Naive thymus-derived CD8-positive, alpha-beta T cell (primary cell): ENCODE results near the gene KIAA1671. TPM values are rescaled to one million over a fixed set of nuclear protein-coding genes. Genes with fewer than 3 reads are reported as not detected.

ENCODE experiments used
- ATAC-seq, 2 donors: fragments of 150-1000 bp; cut with Tn5 transposase in 1 of 2; sonication (Bioruptor Pico), chemical (Tn5 transposase) in 1 of 2; 1 replicate in 1 of 2; 2 replicates in 1 of 2; pipeline ENCODE4 v1.10.0; 2021; ENCODE audit warnings: mild to moderate bottlenecking in 2 of 2, moderate library complexity in 2 of 2
- POLR2A ChIA-PET: fragments of 350-600 bp; sonication (Branson Sonifier 250); formaldehyde crosslinking; loops from one replicate; lab custom pipeline; 2021; ENCODE audit warnings: antibody characterized with exemption; lab: Charles Lee
- DNase-seq, 10 donors: peaks; one replicate each; pipeline versions ENCODE4 v3.0.0 to v3.0.0-alpha.2; 2020 to 2022
- H3K27ac Mint-ChIP-seq, 10 donors: one replicate each; pipeline ENCODE4 v1.8.0; 2020 to 2022; ENCODE audit warnings: mild to moderate bottlenecking in 10 of 10, mixed read lengths in 10 of 10, moderate library complexity in 4 of 10, inconsistent platforms in 1 of 10
- H3K27me3 Mint-ChIP-seq, 5 donors: one replicate each; pipeline ENCODE4 v1.8.0; 2021 to 2022; ENCODE audit warnings: mixed read lengths in 5 of 5
- H3K36me3 Mint-ChIP-seq, 3 donors: one replicate each; pipeline ENCODE4 v1.8.0; 2020 to 2022; ENCODE audit warnings: mixed read lengths in 3 of 3, mild to moderate bottlenecking in 2 of 3, inconsistent platforms in 1 of 3
- H3K4me1 Mint-ChIP-seq, 4 donors: one replicate each; pipeline ENCODE4 v1.8.0; 2021 to 2022; ENCODE audit warnings: mixed read lengths in 4 of 4
- H3K4me3 Mint-ChIP-seq, 10 donors: one replicate each; pipeline ENCODE4 v1.8.0; 2020 to 2022; ENCODE audit warnings: mild to moderate bottlenecking in 10 of 10, mixed read lengths in 10 of 10, moderate library complexity in 6 of 10, inconsistent platforms in 1 of 10
- H3K9me3 Mint-ChIP-seq, 9 donors: one replicate each; pipeline ENCODE4 v1.8.0; 2020 to 2022; ENCODE audit warnings: mixed read lengths in 9 of 9, mild to moderate bottlenecking in 3 of 9, inconsistent platforms in 1 of 9, moderate library complexity in 1 of 9
- polyA plus RNA-seq, 3 donors: library from polyadenylated mRNA; unstranded; fragments of 300-500 nt; fragmentation: Illumina TruSeq; gene quantifications; one replicate each; pipeline ENCODE4 v1.2.3, GENCODE V29; 2021
- total RNA-seq, 8 experiments: library from RNA in 2 of 8; stranded (reverse) in 2 of 8; gene quantifications; one replicate each; pipeline ENCODE4 v1.2.3 and lab custom pipeline; 2021 to 2026

Gene KIAA1671
- total and polyA plus RNA-seq, 5 experiments from 2014 or later, result 0.33 to 5.2 (median 2.7) TPM

DNA sequence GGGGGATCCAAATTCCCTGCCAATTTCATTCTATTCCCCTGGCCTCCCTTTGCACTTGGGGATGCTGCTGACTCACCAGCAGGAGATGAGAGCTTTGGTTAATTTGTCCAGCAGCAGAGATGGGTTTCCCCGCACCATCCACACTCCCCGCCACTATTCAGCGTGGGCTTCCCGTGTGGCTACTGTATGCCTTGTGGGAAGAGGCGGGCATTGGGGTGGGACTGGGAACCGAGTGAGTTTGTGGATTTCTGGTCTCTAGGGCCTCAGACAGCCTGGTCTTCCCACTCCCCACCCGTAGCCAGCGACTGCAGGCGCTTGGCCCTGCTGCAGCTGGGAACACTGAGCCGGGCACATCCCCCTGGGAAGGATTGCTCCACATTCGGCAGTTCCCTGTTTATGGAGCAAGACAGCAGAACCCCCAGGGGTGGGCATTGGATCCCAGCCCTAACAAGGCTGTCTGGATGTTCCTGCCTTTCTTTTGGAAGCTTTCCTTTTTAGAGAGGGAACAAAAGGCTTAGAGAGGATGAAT is 23.4 kb downstream of the KIAA1671 start:
- Mint-ChIP-seq H3K4me3 (no peak overlapping the region), H3K36me3 (no peaks in the 10 kb centered on the region), H3K27ac (no peak overlapping the region), H3K4me1 (peaks cover 0 to 2% (median 0%) of the 10 kb centered on the region in 4 donors), H3K9me3 (no peaks in the 10 kb centered on the region), H3K27me3 (peaks cover 0 to 2% (median 0%) of the 10 kb centered on the region in 5 donors)
- no peak for ATAC-seq
- POLR2A ChIA-PET, result no interaction called here
- DNase-seq, result no peak

DNA sequence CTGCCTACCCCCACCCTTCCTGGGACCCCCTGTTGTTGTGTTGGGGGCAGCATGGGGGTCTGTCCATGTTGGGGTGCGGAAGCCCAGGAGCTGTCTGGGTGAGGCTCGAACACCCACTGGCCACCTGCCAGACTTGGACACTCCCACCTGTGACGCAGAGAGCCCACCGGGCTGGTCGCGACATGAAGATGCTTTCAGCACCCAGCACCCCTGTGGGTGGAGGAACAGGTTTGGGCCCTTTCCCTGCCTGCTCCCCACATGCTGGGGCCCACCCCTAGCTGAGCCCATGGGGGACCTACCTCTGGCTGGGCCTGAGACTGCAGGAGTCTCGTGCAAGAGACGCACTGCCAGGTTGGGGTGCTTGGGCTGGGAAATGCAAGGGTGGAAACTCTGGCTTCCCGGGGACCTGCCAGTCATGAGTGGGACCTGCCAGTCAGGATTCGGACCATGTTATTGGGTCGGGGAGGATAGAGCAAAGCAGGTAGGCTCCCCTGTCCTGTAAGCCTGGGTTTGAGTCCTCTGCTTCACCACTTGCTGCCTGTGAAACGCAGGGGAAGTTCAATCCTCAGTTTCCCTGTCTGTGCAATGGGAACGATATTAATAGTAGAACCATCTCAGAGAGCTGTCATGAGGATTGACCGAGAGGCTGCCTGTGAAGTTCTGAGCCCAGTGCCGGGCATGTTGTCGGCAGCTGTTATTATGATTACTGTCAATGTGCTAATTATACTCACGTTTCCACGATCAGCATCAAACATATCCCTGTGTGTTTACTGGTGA is 24.1 kb downstream of the KIAA1671 start:
- H3K36me3 Mint-ChIP-seq, result no peaks in the 10 kb centered on the region
- H3K4me1 Mint-ChIP-seq, result peaks cover 0 to 2% (median 0%) of the 10 kb centered on the region in 4 donors
- POLR2A ChIA-PET, result no interaction called here
- no peak overlapping the region for H3K4me3 Mint-ChIP-seq
- ATAC-seq, result no peak
- H3K27me3 Mint-ChIP-seq, result peaks cover 0 to 2% (median 0%) of the 10 kb centered on the region in 5 donors
- H3K9me3 Mint-ChIP-seq, result no peaks in the 10 kb centered on the region
- DNase-seq, result no peak
- no peak overlapping the region for H3K27ac Mint-ChIP-seq

DNA sequence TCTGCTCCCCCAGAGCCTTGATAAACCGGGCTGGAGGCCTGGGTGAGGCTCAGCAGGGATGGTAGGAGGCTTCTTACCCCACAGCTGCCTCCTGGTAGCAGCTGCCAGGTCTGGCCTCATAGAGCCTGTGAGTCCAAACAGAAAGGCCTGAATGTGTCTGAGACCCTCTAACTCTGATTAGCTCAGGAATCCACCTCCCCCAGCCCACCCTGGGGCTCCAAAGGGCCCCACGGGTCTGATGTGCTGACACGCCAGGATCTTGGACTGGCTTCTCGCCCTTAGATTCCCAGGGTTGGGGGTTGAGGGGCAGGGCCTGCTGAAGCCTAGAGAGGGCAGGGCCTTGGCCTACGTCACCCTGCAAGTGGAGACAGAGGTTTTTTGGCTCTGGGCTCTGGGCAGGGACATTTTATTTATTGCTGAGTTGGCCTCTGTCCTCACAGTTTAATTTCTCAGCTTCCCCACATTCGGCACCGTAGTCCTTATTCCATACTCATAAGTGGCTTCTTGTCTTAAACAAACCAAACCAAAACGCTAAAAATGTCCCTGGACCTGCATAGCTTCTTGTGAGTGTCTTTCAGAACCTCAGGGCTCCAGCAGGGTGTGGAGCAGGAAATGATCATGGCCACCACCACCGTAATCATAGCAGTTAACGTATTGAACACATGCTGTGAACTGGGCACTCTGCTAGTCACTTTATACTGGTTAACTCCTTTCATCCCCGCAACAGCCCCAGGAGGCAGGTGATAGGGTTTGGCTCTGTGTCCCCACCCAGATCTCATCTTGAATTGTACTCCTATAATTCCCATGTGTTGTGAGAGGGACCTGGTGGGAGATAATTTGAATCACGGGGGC is 25.1 kb downstream of the KIAA1671 start:
- peak overlapping the region in 1 of 10 donors; percentile 21 for H3K27ac Mint-ChIP-seq
- H3K27me3 Mint-ChIP-seq, result peaks cover 0 to 2% (median 0%) of the 10 kb centered on the region in 5 donors
- no peaks in the 10 kb centered on the region for H3K9me3 Mint-ChIP-seq
- DNase-seq (no peak), ATAC-seq (no peak)
- H3K4me3 Mint-ChIP-seq, result no peak overlapping the region
- POLR2A ChIA-PET, result no interaction called here
- H3K4me1 Mint-ChIP-seq, result peaks cover 0 to 2% (median 0%) of the 10 kb centered on the region in 4 donors
- no peaks in the 10 kb centered on the region for H3K36me3 Mint-ChIP-seq

DNA sequence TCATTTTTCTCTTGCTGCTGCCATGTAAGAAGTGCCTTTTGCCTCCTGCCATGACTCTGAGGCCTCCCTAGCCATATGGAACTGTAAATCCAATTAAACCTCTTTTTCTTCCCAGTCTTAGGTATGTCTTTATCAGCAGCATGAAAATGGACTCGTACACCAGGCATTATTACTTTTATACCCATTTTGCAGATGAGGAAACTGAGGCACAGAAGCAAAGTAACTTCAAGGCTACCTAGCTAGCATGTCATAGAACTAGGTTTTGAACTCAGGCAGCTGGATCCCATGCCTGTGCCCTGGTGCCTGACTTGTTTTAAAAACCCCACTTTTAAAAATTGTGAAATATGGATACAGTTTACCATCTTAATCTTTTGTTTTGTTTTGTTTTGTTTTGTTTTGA is 25.8 kb downstream of the KIAA1671 start:
- peaks cover 0 to 2% (median 0%) of the 10 kb centered on the region in 4 donors for H3K4me1 Mint-ChIP-seq
- ATAC-seq (no peak), DNase-seq (no peak)
- no peaks in the 10 kb centered on the region for H3K9me3 Mint-ChIP-seq
- no peak overlapping the region for H3K27ac Mint-ChIP-seq
- POLR2A ChIA-PET, result no interaction called here
- no peaks in the 10 kb centered on the region for H3K36me3 Mint-ChIP-seq
- H3K27me3 Mint-ChIP-seq, result peaks cover 0 to 2% (median 0%) of the 10 kb centered on the region in 5 donors
- H3K4me3 Mint-ChIP-seq, result no peak overlapping the region

DNA sequence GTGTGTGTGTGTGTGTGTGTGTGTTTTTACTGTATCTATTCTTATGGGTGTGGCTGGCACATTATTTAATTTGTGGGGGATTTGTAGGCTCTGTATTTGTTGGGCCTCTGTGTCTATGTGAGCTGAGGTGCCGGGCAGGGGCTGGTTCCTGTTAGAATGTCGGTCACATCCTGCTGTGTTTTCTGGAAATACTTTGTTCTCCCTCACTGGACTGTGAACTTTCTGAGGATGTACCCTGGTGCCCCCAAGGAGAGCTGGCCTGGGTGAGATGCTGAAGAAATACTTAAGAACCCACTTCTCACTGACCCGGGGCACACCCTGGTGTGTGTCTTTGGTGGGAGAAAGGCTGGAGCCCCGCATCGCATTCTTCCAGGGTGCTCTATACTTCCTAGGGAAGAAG is 28.6 kb downstream of the KIAA1671 start:
- H3K4me3 Mint-ChIP-seq, result no peak overlapping the region
- DNase-seq (no peak), ATAC-seq (no peak)
- POLR2A ChIA-PET, result no interaction called here
- H3K27ac Mint-ChIP-seq, result no peak overlapping the region
- H3K27me3 Mint-ChIP-seq, result peaks cover 2 to 21% (median 7%) of the 10 kb centered on the region in 5 donors
- H3K36me3 Mint-ChIP-seq, result no peaks in the 10 kb centered on the region
- peaks cover 0 to 8% (median 0%) of the 10 kb centered on the region in 9 donors for H3K9me3 Mint-ChIP-seq
- peaks cover 2 to 7% (median 5%) of the 10 kb centered on the region in 4 donors for H3K4me1 Mint-ChIP-seq

DNA sequence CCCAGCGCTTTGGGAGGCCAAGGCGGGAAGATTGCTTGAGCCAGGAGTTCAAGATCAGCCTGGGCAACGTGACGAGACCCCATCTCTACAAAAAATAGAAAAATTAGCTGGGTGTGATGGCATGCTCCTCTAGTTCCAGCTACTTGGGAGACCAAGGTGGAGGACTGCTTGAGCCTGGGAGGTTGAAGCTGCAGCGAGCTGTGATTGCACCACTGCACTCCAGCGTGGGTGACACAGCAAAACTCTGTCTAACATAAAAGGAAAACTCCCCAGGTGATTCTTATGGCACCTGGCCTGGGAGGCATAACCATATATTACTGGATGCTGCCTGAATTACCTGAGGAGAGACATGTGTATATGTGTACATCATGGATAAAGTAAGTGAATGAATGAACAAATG is 29.1 kb downstream of the KIAA1671 start:
- POLR2A ChIA-PET, result no interaction called here
- Mint-ChIP-seq H3K4me1 (peaks cover 2 to 7% (median 6%) of the 10 kb centered on the region in 4 donors), H3K27ac (no peak overlapping the region)

DNA sequence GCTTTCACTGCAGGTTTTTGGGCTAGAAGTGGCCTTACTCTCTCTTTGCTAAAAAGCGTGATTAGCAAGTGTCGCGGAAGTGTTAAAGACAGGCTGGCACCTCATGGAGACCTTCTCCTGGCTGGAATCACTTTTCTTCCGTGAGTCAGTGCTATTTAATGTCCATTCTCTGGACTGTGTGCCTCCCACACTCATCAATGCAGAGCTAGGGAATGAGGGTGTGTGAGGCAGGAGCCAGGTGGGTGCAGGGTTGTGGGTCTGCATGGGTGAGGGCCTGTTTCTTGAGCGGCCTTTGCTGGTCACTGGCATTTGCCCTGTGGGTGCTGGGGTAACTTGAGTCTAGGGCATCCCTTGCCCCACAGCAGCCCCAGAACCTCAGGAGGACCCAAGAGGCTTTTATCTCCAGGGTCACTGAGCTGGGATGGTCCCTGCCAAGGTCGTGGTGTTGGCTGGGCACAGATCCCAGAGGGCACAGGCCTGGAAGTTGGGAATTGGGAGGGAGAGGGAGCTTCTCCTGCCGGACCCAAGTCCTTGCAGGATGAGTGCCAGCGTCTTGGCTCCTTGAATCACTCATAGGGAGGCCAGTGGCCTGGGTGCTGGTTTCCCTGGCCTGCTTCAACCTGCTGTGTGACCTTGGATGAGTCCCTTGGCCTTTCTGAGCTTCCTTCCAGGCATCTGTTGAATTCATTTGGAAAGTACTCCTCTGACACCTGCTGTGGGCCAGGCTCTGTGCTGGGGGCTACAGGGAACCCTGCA is 30.0 kb downstream of the KIAA1671 start:
- Mint-ChIP-seq H3K4me3 (no peak overlapping the region), H3K36me3 (no peaks in the 10 kb centered on the region), H3K27me3 (peaks cover 2 to 27% (median 7%) of the 10 kb centered on the region in 5 donors), H3K27ac (peak overlapping the region in 1 of 10 donors; percentile 18), H3K4me1 (peaks cover 2 to 9% (median 6%) of the 10 kb centered on the region in 4 donors), H3K9me3 (peaks cover 0 to 12% (median 0%) of the 10 kb centered on the region in 9 donors)
- no peak for ATAC-seq
- DNase-seq, result no peak
- POLR2A ChIA-PET, result no interaction called here

More for the DNA sequence above, 29.1 kb downstream of the KIAA1671 start:
- H3K9me3 Mint-ChIP-seq, result peaks cover 0 to 12% (median 0%) of the 10 kb centered on the region in 9 donors
- no peak for DNase-seq
- H3K4me3 Mint-ChIP-seq, result no peak overlapping the region
- no peak for ATAC-seq
- no peaks in the 10 kb centered on the region for H3K36me3 Mint-ChIP-seq
- H3K27me3 Mint-ChIP-seq, result peaks cover 2 to 25% (median 7%) of the 10 kb centered on the region in 5 donors

DNA sequence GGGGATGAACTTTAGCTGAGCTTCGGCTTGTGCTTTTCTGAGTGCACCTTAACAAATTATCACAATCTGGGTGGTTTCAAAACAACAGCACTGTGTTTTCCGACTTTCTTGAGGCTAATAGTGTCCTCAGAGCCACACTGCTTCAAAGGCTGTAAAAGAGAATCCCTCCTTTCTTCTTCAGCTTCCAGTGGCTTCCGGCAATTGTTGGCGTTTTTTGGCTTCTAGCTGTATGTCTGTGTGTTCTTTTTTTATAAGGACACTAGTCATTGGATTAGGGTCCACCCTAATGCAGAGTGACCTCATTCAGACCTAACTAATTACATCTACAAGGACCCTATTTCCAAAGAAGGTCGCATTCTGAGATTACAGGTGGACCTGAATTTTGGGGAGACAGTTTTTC is 30.6 kb downstream of the KIAA1671 start:
- H3K27me3 Mint-ChIP-seq, result peaks cover 2 to 30% (median 7%) of the 10 kb centered on the region in 5 donors
- peaks cover 0 to 12% (median 0%) of the 10 kb centered on the region in 9 donors for H3K9me3 Mint-ChIP-seq
- H3K36me3 Mint-ChIP-seq, result no peaks in the 10 kb centered on the region
- no peak for DNase-seq
- no peak overlapping the region for H3K27ac Mint-ChIP-seq
- H3K4me1 Mint-ChIP-seq, result peaks cover 1 to 9% (median 6%) of the 10 kb centered on the region in 4 donors
- no peak for ATAC-seq
- POLR2A ChIA-PET, result no interaction called here
- no peak overlapping the region for H3K4me3 Mint-ChIP-seq

DNA sequence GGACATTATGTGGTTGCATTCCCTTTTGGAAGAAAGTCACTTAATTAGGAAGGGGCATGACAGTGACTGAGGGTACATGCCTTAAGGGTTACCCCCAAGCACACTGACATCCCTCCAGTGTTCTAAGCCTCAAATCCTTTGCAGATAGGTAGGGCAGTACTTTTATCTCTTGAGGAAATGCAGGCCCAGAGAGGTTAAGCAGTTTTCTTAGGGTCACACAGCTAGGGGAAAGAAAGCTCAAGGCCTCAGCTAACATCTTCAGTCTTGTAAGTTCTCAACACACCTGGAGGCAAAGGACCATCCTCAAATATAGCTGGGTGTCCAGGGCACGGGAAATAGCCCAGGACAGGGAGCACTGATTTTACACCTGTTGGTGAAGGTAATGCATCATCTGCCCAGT is 31.6 kb downstream of the KIAA1671 start:
- Mint-ChIP-seq H3K36me3 (no peaks in the 10 kb centered on the region), H3K9me3 (peaks cover 0 to 12% (median 0%) of the 10 kb centered on the region in 9 donors), H3K4me1 (peaks cover 0 to 9% (median 6%) of the 10 kb centered on the region in 4 donors), H3K4me3 (no peak overlapping the region), H3K27me3 (peaks cover 5 to 39% (median 8%) of the 10 kb centered on the region in 5 donors), H3K27ac (no peak overlapping the region)
- POLR2A ChIA-PET, result no interaction called here
- DNase-seq, result no peak
- ATAC-seq, result no peak

DNA sequence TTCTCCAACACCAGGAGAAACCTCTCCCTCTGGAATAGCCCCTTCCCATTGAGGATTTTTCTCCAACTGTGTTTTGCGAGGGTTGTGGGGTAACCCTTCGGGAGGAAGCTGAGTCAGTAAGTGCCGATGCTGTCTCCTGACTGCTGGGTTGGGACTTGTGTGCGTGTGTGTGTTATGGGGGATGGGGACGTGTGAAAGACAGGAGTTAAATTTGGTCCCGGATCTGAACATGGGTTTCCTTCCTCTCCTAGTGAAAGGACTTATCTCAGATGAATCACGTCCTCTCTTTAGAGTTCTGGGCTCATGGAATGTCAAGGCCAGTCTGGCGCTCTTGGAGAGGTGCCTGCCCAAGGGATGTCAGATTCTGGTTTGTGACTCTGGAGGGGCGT is 33.3 kb downstream of the KIAA1671 start:
- ATAC-seq (no peak), DNase-seq (no peak)
- Mint-ChIP-seq H3K36me3 (no peaks in the 10 kb centered on the region), H3K27ac (no peak overlapping the region), H3K9me3 (peaks cover 0 to 12% (median 0%) of the 10 kb centered on the region in 9 donors), H3K4me3 (peak overlapping the region in 2 of 10 donors; percentile 9 to 24), H3K27me3 (peaks cover 6 to 51% (median 14%) of the 10 kb centered on the region in 5 donors), H3K4me1 (peaks cover 0 to 9% (median 6%) of the 10 kb centered on the region in 4 donors)
- POLR2A ChIA-PET, result no interaction called here

DNA sequence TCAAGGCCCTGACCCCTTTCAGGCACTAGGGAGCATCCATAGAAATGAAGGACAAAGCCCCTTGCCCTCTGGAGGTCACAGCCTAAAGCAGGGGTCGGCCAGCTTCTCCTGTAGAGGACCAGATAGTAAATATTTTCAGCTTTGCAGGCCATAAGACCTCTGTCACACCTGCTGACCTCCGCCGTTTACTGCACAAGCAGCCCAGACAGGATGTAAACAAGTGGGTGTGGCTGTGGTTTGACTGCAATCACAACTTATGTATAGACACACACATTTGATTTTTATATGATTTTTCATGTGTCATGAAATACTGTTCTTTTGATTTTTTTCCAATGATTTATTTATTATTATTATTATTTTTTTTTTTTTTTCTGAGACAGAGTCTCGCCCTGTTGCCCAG is 34.3 kb downstream of the KIAA1671 start:
- Mint-ChIP-seq H3K36me3 (no peaks in the 10 kb centered on the region), H3K4me3 (no peak overlapping the region), H3K27ac (no peak overlapping the region), H3K9me3 (peaks cover 0 to 12% (median 0%) of the 10 kb centered on the region in 9 donors), H3K4me1 (peaks cover 0 to 9% (median 6%) of the 10 kb centered on the region in 4 donors), H3K27me3 (peaks cover 7 to 56% (median 14%) of the 10 kb centered on the region in 5 donors)
- POLR2A ChIA-PET, result no interaction called here
- ATAC-seq (no peak), DNase-seq (no peak)

DNA sequence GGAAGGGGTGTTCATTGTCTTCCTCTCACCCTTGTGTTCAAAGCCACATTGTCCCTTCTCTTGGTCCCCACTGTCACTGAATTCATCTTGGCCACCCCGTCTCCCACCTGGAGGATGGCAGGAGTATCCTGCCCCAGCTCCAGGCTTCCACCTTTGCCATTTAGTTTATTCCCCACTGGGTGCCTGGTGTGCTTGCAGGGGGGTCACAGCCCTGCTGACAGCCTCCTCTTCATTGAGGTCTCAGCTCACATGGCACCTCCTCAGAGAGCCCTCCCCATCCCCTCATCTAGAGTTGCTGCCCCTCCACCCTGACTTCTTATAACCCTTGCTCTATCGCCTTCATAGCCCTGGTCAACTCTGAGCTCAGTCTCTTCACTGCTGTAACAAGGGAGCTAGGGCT is 36.6 kb downstream of the KIAA1671 start:
- Mint-ChIP-seq H3K4me1 (peaks cover 0 to 9% (median 6%) of the 10 kb centered on the region in 4 donors), H3K27ac (peak overlapping the region in 1 of 10 donors; percentile 20), H3K36me3 (no peaks in the 10 kb centered on the region), H3K4me3 (no peak overlapping the region), H3K9me3 (peaks cover 0 to 12% (median 0%) of the 10 kb centered on the region in 9 donors), H3K27me3 (peaks cover 10 to 64% (median 19%) of the 10 kb centered on the region in 5 donors)
- POLR2A ChIA-PET, result no interaction called here
- ATAC-seq (no peak), DNase-seq (no peak)
